Pancreas (tissue), 10 donors: ENCODE data around the gene TMEM236. TPM values are rescaled to one million over a fixed set of nuclear protein-coding genes. Genes with fewer than 3 reads are reported as not detected.

Experiments
- ATAC-seq, 4 donors: fragments of 200-7000 bp; cut with Tn5 transposase; one replicate each; pipeline versions ENCODE4 v1.8.0 to v1.9.1; 2020; ENCODE audit warnings: mild to moderate bottlenecking in 4 of 4, moderate library complexity in 4 of 4
- DNase-seq, 6 donors: peaks; one replicate each; pipeline ENCODE4 v3.0.0-alpha.2; 2020
- FAIRE-seq: peaks from 2 replicates; lab custom pipeline; 2012; peaks lifted over from hg19 to GRCh38; lab: Jason Lieb, UNC
- H3K27ac ChIP-seq, 4 donors: fragments of 200-600 bp; sonication (generic); 1 replicate in 3 of 4; 2 replicates in 1 of 4; pipeline versions ENCODE4 v1.5.0 to v1.8.0; 2020
- H3K27me3 ChIP-seq, 4 donors: fragments of 200-600 bp; one replicate each; pipeline ENCODE4 v1.8.0; 2021
- H3K36me3 ChIP-seq, 3 donors: fragments of 200-600 bp; sonication (generic) in 1 of 3; one replicate each; pipeline versions ENCODE4 v1.5.0 to v1.8.0; 2020 to 2021
- H3K4me1 ChIP-seq, 3 donors: fragments of 200-600 bp; one replicate each; pipeline ENCODE4 v1.8.0; 2021
- H3K4me3 ChIP-seq, 4 donors: fragments of 200-600 bp; sonication (generic) in 2 of 4; one replicate each; pipeline versions ENCODE4 v1.5.0 to v1.8.0; 2020 to 2021
- H3K9me3 ChIP-seq, 4 donors: fragments of 200-600 bp; one replicate each; pipeline ENCODE4 v1.8.0; 2021
- CTCF ChIP-seq, 4 donors: fragments of 200-600 bp; sonication (generic) in 3 of 4; IDR thresholded peaks; one replicate each; pipeline versions ENCODE4 v1.5.0 to v1.8.0; 2021; ENCODE audit warnings: antibody characterized with exemption in 4 of 4
- WGBS, 2 donors: extraction: QIAGEN DNeasy Blood & Tissue Kit; methylation state at CpG; one replicate each; pipeline ENCODE4 v1.1.7; 2013; 5-methylcytosine and 5-hydroxymethylcytosine counted together
- intact Hi-C, 3 donors: fragments of 100-400 bp; cut with DNase I; formaldehyde crosslinking; loops; one replicate each; pipeline versions ENCODE4 v1.11.1 to v1.14.2; 2022
- polyA plus RNA-seq, 2 donors: library from polyadenylated mRNA; stranded (reverse); fragments of 200-250 nt; gene quantifications; one replicate each; pipeline ENCODE4 v1.2.3, GENCODE V29; 2013
- total RNA-seq, 6 donors: library from RNA; stranded (reverse); fragmentation: NEBNext Ultra II Directional in 4 of 6; extraction: Animal tissue kit (Norgen Biotek cat#: 25700) in 4 of 6; gene quantifications; one replicate each; pipeline versions ENCODE4 v1.2.1 to v1.2.4, GENCODE V29; 2021 to 2023
- donor health status: healthy with polysubstance abuse.
- donor health status: DM: no; HTN: no; CAD: no; lungs with moderate emphysema.
- donor health status: DM: no; HTN: no; CAD: no.
- donor health status: control.
- donor health status: control.
- donor health status: Bipolar disorder and iron deficiency.
- donor health status: DM: yes; HTN: yes; CAD: no.
- donor health status: DM: no; HTN: no; CAD: no.
- donor health status: DM: no; HTN: no; CAD: no.
- donor health status: DM: yes; HTN: yes; CAD: no.

Gene TMEM236
- total and polyA plus RNA-seq, 8 donors, result 0.22 to 1.4 (median 0.56) TPM

GRCh38 chr10:17785276-17785930, 33.4 kb downstream of the TMEM236 start:
- FAIRE-seq (no peak), DNase-seq (no peak)

DNA sequence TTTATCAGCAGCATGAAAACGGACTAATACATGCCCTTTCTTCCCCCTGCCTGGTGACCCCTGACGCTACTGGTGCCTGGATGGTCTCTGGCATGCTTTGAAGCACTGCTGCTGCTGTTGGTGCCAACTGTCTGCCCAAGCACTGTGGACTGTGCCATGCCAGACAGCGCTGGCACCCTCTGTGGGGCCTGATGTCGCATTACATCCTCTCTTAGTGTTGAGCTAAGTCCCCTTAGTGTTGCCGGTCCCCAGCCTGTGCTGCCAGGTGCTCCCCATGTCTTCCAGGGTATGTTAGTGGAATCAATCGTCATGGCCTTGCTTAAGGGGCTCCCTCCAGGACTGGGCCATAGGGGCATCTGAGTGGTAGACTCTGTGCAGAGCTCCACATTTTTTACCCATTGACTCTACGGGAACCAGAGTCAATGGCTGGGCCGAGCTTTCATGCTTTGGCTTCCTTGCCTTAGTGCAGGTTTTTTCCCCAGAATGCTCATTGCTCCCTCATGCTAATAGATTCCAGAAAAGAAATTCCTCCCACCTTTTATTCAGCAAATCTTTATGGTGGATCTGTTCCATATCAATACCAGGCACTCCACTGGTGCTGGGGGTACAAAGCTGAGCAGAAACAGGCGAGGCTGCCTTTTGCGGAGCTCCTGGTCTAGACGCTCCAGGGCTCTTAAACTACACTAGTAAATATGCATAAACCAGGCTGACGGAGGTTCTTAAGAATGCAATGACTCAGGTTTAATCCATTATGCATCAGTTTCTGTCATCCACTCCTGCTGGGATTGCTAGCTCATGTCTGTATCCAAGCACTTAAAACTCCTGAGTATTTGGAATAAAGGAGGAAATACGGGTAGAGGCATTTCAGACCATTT, 35.3 kb downstream of the TMEM236 start:
- Histone ChIP-seq H3K27me3 (no peaks in the 10 kb centered on the region), H3K36me3 (no peaks in the 10 kb centered on the region), H3K27ac (no peak overlapping the region), H3K9me3 (no peaks in the 10 kb centered on the region), H3K4me1 (peaks cover 0 to 15% (median 0%) of the 10 kb centered on the region in 3 donors), H3K4me3 (no peak overlapping the region)
- TF ChIP-seq CTCF (IDR thresholded peaks at IDR 0.05), result no peak
- intact Hi-C loops, result no loop called here
- ATAC-seq (no peak), DNase-seq (no peak), FAIRE-seq (no peak)
- WGBS, 2 donors, result 88 to 95% methylated on average over 13 of the region's 13 CpGs

More at GRCh38 chr10:17785276-17785930, 33.4 kb downstream of the TMEM236 start:
- Histone ChIP-seq H3K4me1 (peaks cover 0 to 10% (median 0%) of the 10 kb centered on the region in 3 donors), H3K36me3 (no peaks in the 10 kb centered on the region), H3K4me3 (no peak overlapping the region), H3K9me3 (no peaks in the 10 kb centered on the region), H3K27ac (no peak overlapping the region), H3K27me3 (no peaks in the 10 kb centered on the region)
- 88 to 90% methylated on average over 5 of the region's 5 CpGs for WGBS, 2 donors
- TF ChIP-seq CTCF (IDR thresholded peaks at IDR 0.05), result no peak
- intact Hi-C loops, result no loop called here
- peak in 3 of 4 donors; percentile 34 to 70 (median 48) for ATAC-seq

GRCh38 chr10:17788646-17789045, 36.6 kb downstream of the TMEM236 start:
- WGBS, 2 donors, result 91 to 98% methylated on average over 2 of the region's 2 CpGs
- Histone ChIP-seq H3K9me3 (no peaks in the 10 kb centered on the region), H3K4me1 (peaks cover 5 to 25% (median 8%) of the 10 kb centered on the region in 3 donors), H3K36me3 (no peaks in the 10 kb centered on the region), H3K4me3 (no peak overlapping the region), H3K27me3 (no peaks in the 10 kb centered on the region), H3K27ac (no peak overlapping the region)
- no peak for DNase-seq
- no peak for FAIRE-seq
- ATAC-seq, result no peak
- TF ChIP-seq CTCF (IDR thresholded peaks at IDR 0.05), result no peak
- intact Hi-C loops, result no loop called here

DNA sequence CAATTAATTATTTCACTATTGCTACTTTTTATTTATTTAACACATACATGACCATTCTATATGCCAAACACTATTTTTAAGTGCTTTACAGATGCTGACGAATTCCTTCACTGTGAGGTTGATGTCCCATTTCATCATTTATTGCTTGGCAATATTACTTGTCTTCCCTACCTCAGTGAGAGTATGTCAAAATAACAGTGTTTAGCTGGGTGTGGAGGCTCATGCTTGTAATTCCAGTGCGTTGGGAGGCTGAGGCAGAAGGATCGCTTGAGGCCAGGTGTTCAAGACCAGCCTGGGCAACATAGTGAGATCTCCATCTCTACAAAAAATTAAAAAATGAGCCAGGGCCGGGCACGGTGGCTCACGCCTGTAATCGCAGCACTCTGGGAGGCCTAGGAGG, 37.4 kb downstream of the TMEM236 start:
- FAIRE-seq, result no peak

More for the DNA sequence above, 37.4 kb downstream of the TMEM236 start:
- H3K4me1 ChIP-seq, result peaks cover 6 to 21% (median 9%) of the 10 kb centered on the region in 3 donors
- TF ChIP-seq CTCF (IDR thresholded peaks at IDR 0.05), result no peak
- intact Hi-C loops, result no loop called here
- H3K4me3 ChIP-seq, result no peak overlapping the region
- H3K9me3 ChIP-seq, result no peaks in the 10 kb centered on the region
- no peaks in the 10 kb centered on the region for H3K36me3 ChIP-seq
- 94% methylated on average over 7 of the region's 7 CpGs for WGBS, 2 donors
- H3K27ac ChIP-seq, result no peak overlapping the region
- ATAC-seq, result no peak
- DNase-seq, result no peak
- no peaks in the 10 kb centered on the region for H3K27me3 ChIP-seq
